SK-N-SH (cell line): ENCODE measurements around the gene USP12.

Experiments
- CTCF ChIP-seq: fragments of 200-600 bp; sonication (generic); IDR thresholded peaks from 2 replicates; pipeline ENCODE4 v1.6.1; 2017; ENCODE audit warnings: antibody characterized with exemption, mild to moderate bottlenecking, moderate library complexity
- GABPA ChIP-seq: IDR thresholded peaks from 2 replicates; pipeline ENCODE4 v1.4.0; 2012; ENCODE audit warnings: low read depth, mild to moderate bottlenecking
- NRF1 ChIP-seq: IDR thresholded peaks from 2 replicates; pipeline ENCODE4 v1.6.1; 2012; ENCODE audit warnings: low read depth, mild to moderate bottlenecking, low read length
- POLR2AphosphoS5 ChIP-seq: IDR thresholded peaks from 2 replicates; pipeline ENCODE4 v1.6.1; 2012; ENCODE audit warnings: low read depth, low read length
- RAD21 ChIP-seq: IDR thresholded peaks from 2 replicates; pipeline ENCODE4 v1.6.1; 2012; ENCODE audit warnings: mild to moderate bottlenecking, low read length
- TAF1 ChIP-seq: IDR thresholded peaks from 2 replicates; pipeline ENCODE4 v1.6.1; 2012; ENCODE audit warnings: low read depth, mild to moderate bottlenecking, low read length, moderate library complexity, borderline replicate concordance

- TF ChIP-seq TAF1: no peak
- TF ChIP-seq NRF1: no peak
- no peak for TF ChIP-seq RAD21
- no peak for TF ChIP-seq GABPA
- TF ChIP-seq CTCF: no peak
- TF ChIP-seq POLR2AphosphoS5: no peak
Observed at GRCh38 chr13:27055526-27055925, 116.1 kb downstream of the USP12 start.
